Mesothelial cell of epicardium (in vitro differentiated cells): ENCODE measurements around the gene NCDN. TPM values are rescaled to one million over a fixed set of nuclear protein-coding genes. Genes with fewer than 3 reads are reported as not detected.

Experiments
- DNase-seq, 2 experiments: peaks; one replicate each; pipeline ENCODE4 v3.0.0; 2021; ENCODE audit warnings: low spot score in 2 of 2; ENCODE audit not compliant: unreplicated experiment in 2 of 2
- H3K27ac Mint-ChIP-seq: 2 replicates; pipeline ENCODE4 v1.8.0; 2021; ENCODE audit warnings: mixed read lengths
- H3K27me3 Mint-ChIP-seq: 2 replicates; pipeline ENCODE4 v1.8.0; 2021; ENCODE audit warnings: low read depth, mixed read lengths
- H3K36me3 Mint-ChIP-seq: 2 replicates; pipeline ENCODE4 v1.8.0; 2021; ENCODE audit warnings: mixed read lengths
- H3K4me1 Mint-ChIP-seq: 2 replicates; pipeline ENCODE4 v1.8.0; 2021; ENCODE audit warnings: mixed read lengths
- H3K4me3 Mint-ChIP-seq: 2 replicates; pipeline ENCODE4 v1.8.0; 2021; ENCODE audit warnings: mild to moderate bottlenecking, moderate library complexity, mixed read lengths
- H3K9me3 Mint-ChIP-seq: 2 replicates; pipeline ENCODE4 v1.8.0; 2021; ENCODE audit warnings: mixed read lengths
- total RNA-seq: library from RNA; stranded (reverse); gene quantifications from 3 replicates; pipeline ENCODE4 v1.2.1, GENCODE V29; 2021
- TF ChIP-seq, protein P1 (sequence below): fragments of 200-600 bp; sonication (generic); IDR thresholded peaks from one replicate; pipeline ENCODE4 v1.5.0; 2021; ENCODE audit warnings: antibody characterized with exemption; ENCODE audit not compliant: unreplicated experiment

The NCDN gene
- total RNA-seq, 1 donor from 2014 or later = 27.8 TPM

DNA sequence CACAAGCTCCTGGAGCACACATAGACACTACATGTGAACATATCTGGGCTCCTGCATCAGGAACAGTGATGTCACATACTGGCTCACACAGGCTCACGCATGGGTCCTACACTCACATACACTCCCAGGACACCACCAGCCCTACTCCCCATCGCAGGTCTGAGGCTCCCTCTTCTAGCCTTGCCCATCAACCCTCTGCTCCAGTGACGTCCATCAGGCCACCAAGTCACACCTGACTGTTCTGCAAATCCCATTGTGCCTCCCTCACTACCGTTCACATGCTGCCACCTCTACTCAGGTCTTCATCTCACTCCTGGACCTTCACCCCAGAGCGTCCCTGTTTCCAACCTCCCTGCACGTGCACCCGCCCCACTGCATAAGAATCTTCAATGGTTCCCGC is 33.6 kb downstream of the NCDN start:
- Mint-ChIP-seq H3K9me3 (no peaks in the 10 kb centered on the region), H3K27me3 (no peaks in the 10 kb centered on the region), H3K36me3 (peaks cover 4% of the 10 kb centered on the region), H3K27ac (no peak overlapping the region), H3K4me1 (peaks cover 13% of the 10 kb centered on the region), H3K4me3 (no peak overlapping the region)
- TF ChIP-seq, protein P1, sequence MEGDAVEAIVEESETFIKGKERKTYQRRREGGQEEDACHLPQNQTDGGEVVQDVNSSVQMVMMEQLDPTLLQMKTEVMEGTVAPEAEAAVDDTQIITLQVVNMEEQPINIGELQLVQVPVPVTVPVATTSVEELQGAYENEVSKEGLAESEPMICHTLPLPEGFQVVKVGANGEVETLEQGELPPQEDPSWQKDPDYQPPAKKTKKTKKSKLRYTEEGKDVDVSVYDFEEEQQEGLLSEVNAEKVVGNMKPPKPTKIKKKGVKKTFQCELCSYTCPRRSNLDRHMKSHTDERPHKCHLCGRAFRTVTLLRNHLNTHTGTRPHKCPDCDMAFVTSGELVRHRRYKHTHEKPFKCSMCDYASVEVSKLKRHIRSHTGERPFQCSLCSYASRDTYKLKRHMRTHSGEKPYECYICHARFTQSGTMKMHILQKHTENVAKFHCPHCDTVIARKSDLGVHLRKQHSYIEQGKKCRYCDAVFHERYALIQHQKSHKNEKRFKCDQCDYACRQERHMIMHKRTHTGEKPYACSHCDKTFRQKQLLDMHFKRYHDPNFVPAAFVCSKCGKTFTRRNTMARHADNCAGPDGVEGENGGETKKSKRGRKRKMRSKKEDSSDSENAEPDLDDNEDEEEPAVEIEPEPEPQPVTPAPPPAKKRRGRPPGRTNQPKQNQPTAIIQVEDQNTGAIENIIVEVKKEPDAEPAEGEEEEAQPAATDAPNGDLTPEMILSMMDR = no peak
- DNase-seq = no peak

- TF ChIP-seq, protein P1 = no peak
- Mint-ChIP-seq H3K4me3 (no peak overlapping the region), H3K4me1 (peaks cover 13% of the 10 kb centered on the region), H3K27ac (peak overlapping the region; percentile 11), H3K27me3 (no peaks in the 10 kb centered on the region), H3K9me3 (no peaks in the 10 kb centered on the region), H3K36me3 (peaks cover 4% of the 10 kb centered on the region)
- no peak for DNase-seq
Measured at GRCh38 chr1:35592991-35593769, 35.6 kb downstream of the NCDN start.

GRCh38 chr1:35594005-35594760 is 36.6 kb downstream of the NCDN start:
- Mint-ChIP-seq H3K36me3 (peaks cover 4% of the 10 kb centered on the region), H3K27me3 (no peaks in the 10 kb centered on the region), H3K9me3 (no peaks in the 10 kb centered on the region), H3K4me1 (peaks cover 13% of the 10 kb centered on the region), H3K27ac (no peak overlapping the region), H3K4me3 (no peak overlapping the region)
- DNase-seq = no peak
- TF ChIP-seq, protein P1 = no peak

- H3K27me3 Mint-ChIP-seq = no peaks in the 10 kb centered on the region
- peaks cover 10% of the 10 kb centered on the region for H3K36me3 Mint-ChIP-seq
- H3K4me3 Mint-ChIP-seq = no peak overlapping the region
- H3K4me1 Mint-ChIP-seq = peaks cover 17% of the 10 kb centered on the region
- H3K9me3 Mint-ChIP-seq = no peaks in the 10 kb centered on the region
- TF ChIP-seq, protein P1 = no peak
- no peak for DNase-seq
- no peak overlapping the region for H3K27ac Mint-ChIP-seq
Measured at GRCh38 chr1:35595684-35596083, 38.1 kb downstream of the NCDN start.

DNA sequence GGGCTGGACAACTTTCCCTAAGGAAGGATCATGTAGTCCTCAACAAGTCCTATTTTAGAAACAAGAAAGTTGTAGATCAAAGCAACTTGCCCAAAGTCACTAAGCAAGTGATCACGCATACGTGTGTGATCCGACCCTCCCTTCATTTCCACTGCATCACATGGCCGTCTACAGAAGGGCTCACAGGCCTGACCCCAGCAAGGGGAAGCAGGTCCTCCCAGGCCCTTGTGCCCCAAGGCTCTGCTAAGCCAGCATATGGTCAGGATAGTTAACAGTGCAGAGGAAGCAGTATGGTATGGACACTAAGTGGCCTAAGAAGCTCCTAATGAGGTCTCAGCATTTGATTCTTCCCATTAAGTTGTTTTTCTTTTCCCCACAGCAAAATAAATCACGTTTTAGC is 40.3 kb downstream of the NCDN start:
- no peaks in the 10 kb centered on the region for H3K27me3 Mint-ChIP-seq
- H3K4me3 Mint-ChIP-seq = no peak overlapping the region
- no peaks in the 10 kb centered on the region for H3K9me3 Mint-ChIP-seq
- TF ChIP-seq, protein P1 = no peak
- H3K4me1 Mint-ChIP-seq = peaks cover 15% of the 10 kb centered on the region
- H3K36me3 Mint-ChIP-seq = peaks cover 9% of the 10 kb centered on the region
- no peak overlapping the region for H3K27ac Mint-ChIP-seq
- DNase-seq = no peak
